Measurements from ENCODE around the gene SPACA9.

DNA sequence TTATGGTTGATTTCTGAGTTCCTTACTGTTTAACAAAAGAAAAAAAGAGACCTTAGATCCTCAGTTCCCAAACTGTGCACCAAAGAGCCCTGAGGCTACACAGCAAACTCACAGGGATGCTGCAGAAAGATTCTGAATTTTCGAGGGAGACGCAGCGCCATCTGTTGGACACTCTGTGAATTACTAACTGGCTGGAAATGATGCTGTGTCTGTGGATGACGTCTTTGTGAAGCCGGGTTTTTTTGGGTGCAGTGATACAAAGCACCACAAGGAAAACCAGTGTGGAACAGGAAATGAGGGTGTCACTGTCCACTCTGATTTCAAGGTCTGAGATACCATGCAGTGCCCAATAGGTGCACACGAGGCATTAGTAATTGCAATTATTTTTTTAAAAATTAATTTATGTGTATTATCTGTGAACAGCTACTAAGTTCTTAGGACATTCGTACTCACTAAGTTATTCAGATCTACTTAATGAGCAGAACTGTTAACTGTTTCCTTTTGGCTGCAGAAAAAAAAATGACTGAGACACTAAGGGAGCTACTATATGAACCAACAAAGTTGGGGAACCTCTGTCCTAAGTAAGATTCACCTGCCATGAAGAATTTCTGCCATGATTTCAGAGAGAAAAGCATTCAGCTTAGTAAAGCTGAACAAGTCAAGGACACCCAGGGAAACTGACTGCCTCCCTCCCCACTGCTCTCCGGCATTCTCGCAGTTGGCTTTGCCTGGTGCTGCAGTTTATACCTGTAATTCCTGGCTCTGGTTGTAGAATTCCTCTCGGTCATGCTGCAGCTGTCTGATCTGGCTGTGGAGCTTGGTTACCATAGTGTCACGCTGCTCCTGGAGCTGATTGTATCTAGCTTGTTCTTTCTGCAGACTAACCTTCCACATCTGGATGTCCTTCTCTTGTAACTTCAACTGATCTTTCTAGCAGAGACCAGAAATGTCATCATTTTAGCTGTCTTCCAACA lies 23.4 kb downstream of the SPACA9 start:
- TF ChIP-seq, protein P1, sequence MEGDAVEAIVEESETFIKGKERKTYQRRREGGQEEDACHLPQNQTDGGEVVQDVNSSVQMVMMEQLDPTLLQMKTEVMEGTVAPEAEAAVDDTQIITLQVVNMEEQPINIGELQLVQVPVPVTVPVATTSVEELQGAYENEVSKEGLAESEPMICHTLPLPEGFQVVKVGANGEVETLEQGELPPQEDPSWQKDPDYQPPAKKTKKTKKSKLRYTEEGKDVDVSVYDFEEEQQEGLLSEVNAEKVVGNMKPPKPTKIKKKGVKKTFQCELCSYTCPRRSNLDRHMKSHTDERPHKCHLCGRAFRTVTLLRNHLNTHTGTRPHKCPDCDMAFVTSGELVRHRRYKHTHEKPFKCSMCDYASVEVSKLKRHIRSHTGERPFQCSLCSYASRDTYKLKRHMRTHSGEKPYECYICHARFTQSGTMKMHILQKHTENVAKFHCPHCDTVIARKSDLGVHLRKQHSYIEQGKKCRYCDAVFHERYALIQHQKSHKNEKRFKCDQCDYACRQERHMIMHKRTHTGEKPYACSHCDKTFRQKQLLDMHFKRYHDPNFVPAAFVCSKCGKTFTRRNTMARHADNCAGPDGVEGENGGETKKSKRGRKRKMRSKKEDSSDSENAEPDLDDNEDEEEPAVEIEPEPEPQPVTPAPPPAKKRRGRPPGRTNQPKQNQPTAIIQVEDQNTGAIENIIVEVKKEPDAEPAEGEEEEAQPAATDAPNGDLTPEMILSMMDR (conservative IDR thresholded peaks at IDR 0.05; ENCODE audit: low read depth, low read length), result peak; percentile 93
- TF ChIP-seq EZH2 (IDR thresholded peaks at IDR 0.05; ENCODE audit: borderline replicate concordance, low read depth, low read length, poor library complexity, severe bottlenecking), result no peak

Measured in A673 (cell line).